Vagina (tissue), 2 donors: ENCODE results near the gene POLR1B. TPM values are rescaled to one million over a fixed set of nuclear protein-coding genes. Genes with fewer than 3 reads are reported as not detected.

Experiments used
- DNase-seq, 2 donors: peaks; one replicate each; pipeline ENCODE4 v3.0.0-alpha.2; 2017; ENCODE audit errors: extremely low spot score in 2 of 2
- H3K27ac ChIP-seq: fragments of 200-600 bp; sonication (generic); one replicate; pipeline ENCODE4 v1.5.1; 2019
- H3K27me3 ChIP-seq: fragments of 200-600 bp; sonication (generic); one replicate; pipeline ENCODE4 v1.5.1; 2019
- H3K36me3 ChIP-seq, 2 donors: fragments of 200-600 bp; sonication (generic); one replicate each; pipeline ENCODE4 v1.5.1; 2017 to 2019
- H3K4me1 ChIP-seq: fragments of 200-600 bp; sonication (generic); one replicate; pipeline ENCODE4 v1.5.1; 2019
- H3K4me3 ChIP-seq, 2 donors: fragments of 200-600 bp; sonication (generic); 1 replicate in 1 of 2; 2 replicates in 1 of 2; pipeline ENCODE4 v1.5.1; 2016 to 2019
- H3K9me3 ChIP-seq: fragments of 200-600 bp; sonication (generic); one replicate; pipeline ENCODE4 v1.5.1; 2019
- POLR2A ChIP-seq, 2 donors: fragments of 450-650 bp; IDR thresholded peaks; one replicate each; pipeline ENCODE4 v1.6.1; 2017; ENCODE audit warnings: antibody characterized with exemption in 2 of 2, mild to moderate bottlenecking in 2 of 2, moderate library complexity in 2 of 2
- POLR2AphosphoS5 ChIP-seq, 2 donors: sonication (generic); formaldehyde crosslinking; IDR thresholded peaks; one replicate each; pipeline ENCODE4 v1.9.0; 2017; ENCODE audit warnings: antibody characterized with exemption in 2 of 2, mild to moderate bottlenecking in 2 of 2, low read depth in 1 of 2; ENCODE audit not compliant: insufficient read depth in 1 of 2
- intact Hi-C: fragments of 100-400 bp; cut with DNase I; formaldehyde crosslinking; loops from one replicate; pipeline ENCODE4 v1.15.1; 2023
- total RNA-seq: library from RNA; depleted of rRNA; stranded (reverse); fragments of >200 nt; gene quantifications from one replicate; pipeline ENCODE4 v1.2.3, GENCODE V29; 2016
- TF ChIP-seq, protein P1 (sequence below), 3 experiments: fragments of 450-650 bp in 2 of 3; fragments of 200-600 bp in 1 of 3; sonication (generic) in 1 of 3; IDR thresholded peaks; one replicate each; pipeline ENCODE4 v1.5.1; 2017 to 2019; ENCODE audit warnings: antibody characterized with exemption in 3 of 3, mild to moderate bottlenecking in 2 of 3, moderate library complexity in 2 of 3

POLR1B gene
- total RNA-seq, 1 donor from 2014 or later = 13.3 TPM

DNA sequence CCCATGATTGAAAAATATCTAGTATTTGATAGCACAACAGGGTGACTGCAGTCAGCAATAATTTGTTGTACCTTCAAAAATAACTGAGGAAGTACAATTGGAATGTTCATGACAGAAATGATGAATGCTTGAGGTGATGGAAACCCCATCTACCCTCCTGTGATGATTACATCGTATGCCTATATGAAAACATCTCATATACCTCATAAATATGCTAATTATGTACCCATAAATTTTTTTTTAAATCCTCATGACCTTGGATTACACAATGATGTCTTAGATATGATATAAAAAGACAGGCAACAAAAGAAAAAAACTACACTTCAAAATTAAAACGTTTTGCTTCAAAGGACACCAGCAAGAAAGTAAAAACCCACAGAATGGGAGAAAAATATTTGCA, 1.4 kb upstream of the POLR1B start:
- H3K36me3 ChIP-seq = no peaks in the 10 kb centered on the region
- TF ChIP-seq POLR2A (IDR thresholded peaks at IDR 0.05) (no peak), POLR2AphosphoS5 (IDR thresholded peaks at IDR 0.05; ENCODE audit: insufficient read depth in 1 of 2, low read depth in 1 of 2) (no peak)
- TF ChIP-seq, protein P1, sequence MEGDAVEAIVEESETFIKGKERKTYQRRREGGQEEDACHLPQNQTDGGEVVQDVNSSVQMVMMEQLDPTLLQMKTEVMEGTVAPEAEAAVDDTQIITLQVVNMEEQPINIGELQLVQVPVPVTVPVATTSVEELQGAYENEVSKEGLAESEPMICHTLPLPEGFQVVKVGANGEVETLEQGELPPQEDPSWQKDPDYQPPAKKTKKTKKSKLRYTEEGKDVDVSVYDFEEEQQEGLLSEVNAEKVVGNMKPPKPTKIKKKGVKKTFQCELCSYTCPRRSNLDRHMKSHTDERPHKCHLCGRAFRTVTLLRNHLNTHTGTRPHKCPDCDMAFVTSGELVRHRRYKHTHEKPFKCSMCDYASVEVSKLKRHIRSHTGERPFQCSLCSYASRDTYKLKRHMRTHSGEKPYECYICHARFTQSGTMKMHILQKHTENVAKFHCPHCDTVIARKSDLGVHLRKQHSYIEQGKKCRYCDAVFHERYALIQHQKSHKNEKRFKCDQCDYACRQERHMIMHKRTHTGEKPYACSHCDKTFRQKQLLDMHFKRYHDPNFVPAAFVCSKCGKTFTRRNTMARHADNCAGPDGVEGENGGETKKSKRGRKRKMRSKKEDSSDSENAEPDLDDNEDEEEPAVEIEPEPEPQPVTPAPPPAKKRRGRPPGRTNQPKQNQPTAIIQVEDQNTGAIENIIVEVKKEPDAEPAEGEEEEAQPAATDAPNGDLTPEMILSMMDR (IDR thresholded peaks at IDR 0.05) = no peak
- no peak for DNase-seq
- H3K9me3 ChIP-seq = no peaks in the 10 kb centered on the region
- H3K27me3 ChIP-seq = no peaks in the 10 kb centered on the region
- H3K27ac ChIP-seq = no peak overlapping the region
- H3K4me3 ChIP-seq = no peak overlapping the region
- H3K4me1 ChIP-seq = peaks cover 17% of the 10 kb centered on the region
- intact Hi-C loops = no loop called here

DNA sequence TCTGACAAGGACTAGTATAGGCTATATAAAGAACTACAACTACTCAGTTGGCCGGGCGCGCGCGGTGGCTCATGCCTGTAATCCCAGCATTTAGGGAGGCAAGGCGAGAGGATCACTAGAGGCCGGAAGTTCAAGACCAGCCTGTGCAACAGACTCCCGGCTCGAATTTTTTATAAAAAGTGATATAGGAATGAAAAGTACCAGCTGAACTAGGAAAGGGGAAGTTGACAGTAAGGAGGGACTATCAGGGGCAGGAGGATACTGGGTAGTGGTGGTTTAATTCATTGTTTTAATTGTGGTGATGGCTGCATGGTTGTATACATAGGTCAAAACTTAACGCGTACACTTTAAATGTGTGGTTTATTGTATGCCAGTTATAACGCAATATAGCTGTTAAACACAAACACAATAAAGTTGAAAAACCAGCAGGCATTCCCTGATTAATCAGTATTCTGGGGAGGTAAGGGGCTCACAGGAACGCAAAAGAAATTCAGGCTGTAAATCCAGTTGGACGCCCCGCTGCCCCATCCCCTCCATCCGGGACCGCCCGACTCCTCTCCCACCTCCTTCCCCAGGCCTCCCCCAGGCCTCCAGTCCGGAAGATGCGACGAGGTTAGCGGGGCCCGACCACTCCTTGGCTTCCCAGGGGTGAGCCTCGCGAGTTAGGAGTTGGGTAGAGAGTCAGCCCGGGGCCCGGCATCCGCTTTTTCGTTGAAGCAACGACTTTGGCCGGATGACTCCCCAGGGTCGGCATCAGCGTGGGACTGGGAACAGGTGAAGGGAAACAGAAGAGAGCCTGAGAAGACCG, 746 bp upstream of the POLR1B start:
- intact Hi-C loops = no loop called here
- Histone ChIP-seq H3K36me3 (no peaks in the 10 kb centered on the region), H3K9me3 (no peaks in the 10 kb centered on the region), H3K4me3 (peak overlapping the region; percentile 84 to 89), H3K27me3 (no peaks in the 10 kb centered on the region), H3K27ac (peak overlapping the region; percentile 88), H3K4me1 (peaks cover 17% of the 10 kb centered on the region)
- DNase-seq = no peak
- peak in 1 of 2 donors; percentile 6 for TF ChIP-seq POLR2A (IDR thresholded peaks at IDR 0.05)
- TF ChIP-seq POLR2AphosphoS5 (IDR thresholded peaks at IDR 0.05; ENCODE audit: insufficient read depth in 1 of 2, low read depth in 1 of 2) = no peak

DNA sequence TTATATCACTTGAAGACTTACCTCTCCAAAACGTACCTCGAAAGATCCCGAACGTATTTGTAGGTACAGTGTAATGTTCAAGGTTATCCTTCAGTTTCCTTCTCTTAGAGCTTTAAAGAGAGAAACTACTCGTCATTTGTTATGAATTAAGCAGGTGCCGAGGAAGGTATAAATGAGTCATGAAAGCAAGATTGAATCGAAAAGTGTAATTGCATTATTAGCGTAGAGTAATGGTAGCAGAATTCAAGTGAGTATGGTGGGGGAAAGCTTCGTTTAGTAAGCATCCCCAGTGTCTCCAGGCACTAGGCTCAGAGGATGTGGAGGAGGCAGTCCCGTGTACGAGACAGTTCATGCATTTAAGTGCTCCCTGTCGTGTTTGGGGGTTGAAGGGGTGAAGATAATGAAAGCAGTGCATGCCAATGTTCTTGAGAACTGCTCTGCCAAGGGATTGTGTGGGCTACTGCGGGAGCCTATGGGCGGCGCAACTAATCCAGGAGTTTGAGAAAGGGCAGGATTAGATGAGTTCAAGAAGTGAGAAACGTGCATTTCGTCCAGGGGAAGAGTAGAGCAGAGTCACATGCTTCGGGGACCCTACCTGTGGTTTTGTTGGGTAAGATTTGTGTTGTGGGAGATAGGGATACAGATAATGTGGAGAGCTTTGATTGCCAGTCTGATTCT, 858 bp downstream of the POLR1B start:
- Histone ChIP-seq H3K9me3 (no peaks in the 10 kb centered on the region), H3K36me3 (peaks cover 0 to 15% of the 10 kb centered on the region in 2 donors), H3K4me1 (peaks cover 17% of the 10 kb centered on the region), H3K4me3 (peak overlapping the region; percentile 84 to 89), H3K27ac (no peak overlapping the region), H3K27me3 (no peaks in the 10 kb centered on the region)
- TF ChIP-seq, protein P1 (IDR thresholded peaks at IDR 0.05) = no peak
- no peak for DNase-seq
- intact Hi-C loops = no loop called here

DNA sequence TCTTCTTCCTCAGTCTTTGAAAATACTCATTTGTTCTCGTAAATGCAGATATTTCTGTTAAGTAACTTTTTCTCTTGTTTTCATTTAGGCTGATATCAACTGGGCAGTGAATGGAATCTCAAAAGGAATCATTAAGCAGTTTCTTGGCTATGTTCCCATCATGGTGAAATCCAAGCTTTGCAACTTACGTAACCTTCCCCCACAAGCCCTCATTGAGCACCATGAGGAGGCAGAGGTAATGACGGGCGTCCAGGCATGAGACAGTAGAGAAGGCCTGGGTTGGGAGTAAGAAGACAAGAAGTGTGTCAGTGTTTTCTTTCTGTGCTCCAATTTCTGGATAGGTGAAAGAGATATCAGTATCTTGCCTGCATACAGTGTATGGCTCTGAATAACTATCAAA, 5.1 kb downstream of the POLR1B start:
- no peaks in the 10 kb centered on the region for H3K9me3 ChIP-seq
- DNase-seq = no peak
- peaks cover 17% of the 10 kb centered on the region for H3K4me1 ChIP-seq
- TF ChIP-seq POLR2AphosphoS5 (IDR thresholded peaks at IDR 0.05; ENCODE audit: insufficient read depth in 1 of 2, low read depth in 1 of 2) (no peak), POLR2A (IDR thresholded peaks at IDR 0.05) (no peak)
- TF ChIP-seq, protein P1 (IDR thresholded peaks at IDR 0.05) = no peak
- peaks cover 0 to 39% of the 10 kb centered on the region in 2 donors for H3K36me3 ChIP-seq
- H3K27ac ChIP-seq = no peak overlapping the region
- intact Hi-C loops = no loop called here
- H3K4me3 ChIP-seq = no peak overlapping the region
- H3K27me3 ChIP-seq = no peaks in the 10 kb centered on the region

DNA sequence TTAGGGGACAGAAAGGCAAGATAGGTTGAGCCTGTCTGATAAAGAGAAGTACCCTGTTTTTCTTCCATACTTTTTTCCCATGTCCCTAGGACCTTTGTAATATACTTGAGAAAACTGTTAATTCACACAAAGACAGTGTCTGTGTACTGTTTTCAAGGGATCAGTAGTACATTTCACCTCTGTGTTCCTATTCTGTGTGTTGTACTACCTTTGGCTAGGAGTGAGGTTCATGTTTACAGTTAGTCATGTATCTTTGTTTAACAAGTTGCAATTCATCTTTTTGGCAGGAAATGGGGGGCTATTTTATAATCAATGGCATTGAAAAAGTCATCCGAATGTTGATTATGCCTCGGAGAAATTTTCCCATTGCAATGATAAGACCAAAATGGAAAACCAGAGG, 6.7 kb downstream of the POLR1B start:
- Histone ChIP-seq H3K27ac (no peak overlapping the region), H3K4me3 (no peak overlapping the region), H3K9me3 (no peaks in the 10 kb centered on the region), H3K27me3 (no peaks in the 10 kb centered on the region), H3K36me3 (peaks cover 0 to 56% of the 10 kb centered on the region in 2 donors), H3K4me1 (peaks cover 3% of the 10 kb centered on the region)
- intact Hi-C loops = no loop called here
- no peak for DNase-seq
- TF ChIP-seq POLR2AphosphoS5 (IDR thresholded peaks at IDR 0.05; ENCODE audit: insufficient read depth in 1 of 2, low read depth in 1 of 2) (no peak), POLR2A (IDR thresholded peaks at IDR 0.05) (no peak)
- TF ChIP-seq, protein P1 (IDR thresholded peaks at IDR 0.05) = no peak
